C4-2B (cell line): ENCODE data around the gene SLC25A2.

Experiments used
- H3K27ac ChIP-seq: fragments of 450-650 bp; 2 replicates; pipeline ENCODE4 v1.5.1; 2017
- ZFX ChIP-seq: fragments of 450-650 bp; IDR thresholded peaks from 2 replicates; pipeline ENCODE4 v1.6.1; 2017
- TF ChIP-seq, protein P1 (sequence below): fragments of 450-650 bp; conservative IDR thresholded peaks from 2 replicates; pipeline ENCODE4 v1.5.1; 2017; ENCODE audit warnings: mild to moderate bottlenecking

SLC25A2 gene

DNA sequence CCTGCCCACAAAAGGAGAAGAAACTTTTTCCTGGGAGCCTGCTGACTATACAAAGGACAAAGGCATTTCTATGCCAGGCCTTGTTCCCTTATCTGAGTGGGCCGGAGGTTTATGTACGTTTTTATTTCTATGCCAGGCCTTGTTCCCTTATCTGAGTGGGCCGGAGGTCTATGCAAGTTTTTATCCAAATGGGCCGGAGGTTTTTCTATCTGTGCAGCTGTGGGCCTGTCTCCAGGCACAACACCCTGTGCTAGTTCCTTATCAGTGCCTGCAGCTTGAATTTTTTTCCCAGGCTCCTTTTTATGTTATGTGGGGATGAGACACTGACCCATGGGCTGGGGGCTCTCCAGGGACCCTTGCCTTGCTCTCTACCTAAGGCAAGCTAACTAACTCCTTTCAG lies 5.5 kb downstream of the SLC25A2 start:
- no peak for TF ChIP-seq ZFX
- TF ChIP-seq, protein P1, sequence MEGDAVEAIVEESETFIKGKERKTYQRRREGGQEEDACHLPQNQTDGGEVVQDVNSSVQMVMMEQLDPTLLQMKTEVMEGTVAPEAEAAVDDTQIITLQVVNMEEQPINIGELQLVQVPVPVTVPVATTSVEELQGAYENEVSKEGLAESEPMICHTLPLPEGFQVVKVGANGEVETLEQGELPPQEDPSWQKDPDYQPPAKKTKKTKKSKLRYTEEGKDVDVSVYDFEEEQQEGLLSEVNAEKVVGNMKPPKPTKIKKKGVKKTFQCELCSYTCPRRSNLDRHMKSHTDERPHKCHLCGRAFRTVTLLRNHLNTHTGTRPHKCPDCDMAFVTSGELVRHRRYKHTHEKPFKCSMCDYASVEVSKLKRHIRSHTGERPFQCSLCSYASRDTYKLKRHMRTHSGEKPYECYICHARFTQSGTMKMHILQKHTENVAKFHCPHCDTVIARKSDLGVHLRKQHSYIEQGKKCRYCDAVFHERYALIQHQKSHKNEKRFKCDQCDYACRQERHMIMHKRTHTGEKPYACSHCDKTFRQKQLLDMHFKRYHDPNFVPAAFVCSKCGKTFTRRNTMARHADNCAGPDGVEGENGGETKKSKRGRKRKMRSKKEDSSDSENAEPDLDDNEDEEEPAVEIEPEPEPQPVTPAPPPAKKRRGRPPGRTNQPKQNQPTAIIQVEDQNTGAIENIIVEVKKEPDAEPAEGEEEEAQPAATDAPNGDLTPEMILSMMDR = no peak
- H3K27ac ChIP-seq = no peak overlapping the region

DNA sequence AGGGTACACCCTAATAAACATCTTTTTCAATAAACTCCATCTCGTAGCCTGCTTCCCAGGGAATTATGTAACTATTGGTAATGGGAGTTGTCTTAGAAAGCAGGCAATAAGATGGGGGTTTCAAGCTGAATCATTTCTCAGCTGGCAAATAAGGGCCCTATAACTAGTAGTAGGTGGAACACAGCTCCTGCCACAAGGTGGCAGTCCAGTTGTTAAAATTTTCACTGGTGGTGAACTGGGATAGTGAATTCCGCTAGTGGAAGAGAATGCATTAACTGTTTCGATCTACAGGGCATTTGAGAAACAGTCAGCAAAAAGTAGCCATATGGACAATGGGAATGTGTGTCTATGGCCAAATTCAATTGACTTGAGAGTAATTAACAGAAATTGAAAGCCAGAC lies 30.9 kb downstream of the SLC25A2 start:
- TF ChIP-seq, protein P1 = peak; percentile 15
- no peak for TF ChIP-seq ZFX
- no peak overlapping the region for H3K27ac ChIP-seq

DNA sequence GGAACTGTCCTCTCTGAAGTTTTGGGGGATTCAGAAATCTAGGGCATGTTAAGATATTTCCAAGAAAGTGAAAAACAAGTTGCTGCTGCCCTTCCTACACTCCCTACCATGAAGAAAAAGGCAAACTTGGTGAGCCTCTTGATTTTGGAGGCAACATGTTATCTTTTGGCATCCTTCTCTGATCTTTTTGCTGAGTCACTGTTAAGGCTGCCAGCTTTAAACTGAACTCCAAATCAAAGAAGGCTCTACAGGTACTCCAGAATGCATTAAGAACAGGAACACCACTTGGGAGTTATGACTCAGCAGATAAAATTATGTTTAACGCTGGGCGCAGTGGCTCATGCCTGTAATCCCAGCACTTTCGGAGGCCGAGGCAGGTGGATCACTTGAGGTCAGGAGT lies 34.7 kb downstream of the SLC25A2 start:
- H3K27ac ChIP-seq = no peak overlapping the region
- TF ChIP-seq, protein P1 = no peak
- no peak for TF ChIP-seq ZFX

DNA sequence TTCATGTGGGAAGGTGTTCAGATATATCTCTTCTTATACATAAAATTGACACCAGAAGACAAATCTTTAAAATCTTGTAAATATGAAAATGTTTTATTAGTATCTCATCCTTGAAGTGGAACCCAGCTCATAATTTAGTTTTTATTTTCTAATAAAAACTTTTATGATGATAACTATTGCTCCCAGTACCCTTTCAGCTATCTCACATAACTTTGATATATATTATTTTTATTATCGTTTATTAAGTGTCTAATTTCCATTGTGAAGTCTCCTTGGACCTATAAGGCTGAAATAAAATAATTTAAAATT lies 42.7 kb downstream of the SLC25A2 start:
- TF ChIP-seq, protein P1 = no peak
- no peak for TF ChIP-seq ZFX
- no peak overlapping the region for H3K27ac ChIP-seq

DNA sequence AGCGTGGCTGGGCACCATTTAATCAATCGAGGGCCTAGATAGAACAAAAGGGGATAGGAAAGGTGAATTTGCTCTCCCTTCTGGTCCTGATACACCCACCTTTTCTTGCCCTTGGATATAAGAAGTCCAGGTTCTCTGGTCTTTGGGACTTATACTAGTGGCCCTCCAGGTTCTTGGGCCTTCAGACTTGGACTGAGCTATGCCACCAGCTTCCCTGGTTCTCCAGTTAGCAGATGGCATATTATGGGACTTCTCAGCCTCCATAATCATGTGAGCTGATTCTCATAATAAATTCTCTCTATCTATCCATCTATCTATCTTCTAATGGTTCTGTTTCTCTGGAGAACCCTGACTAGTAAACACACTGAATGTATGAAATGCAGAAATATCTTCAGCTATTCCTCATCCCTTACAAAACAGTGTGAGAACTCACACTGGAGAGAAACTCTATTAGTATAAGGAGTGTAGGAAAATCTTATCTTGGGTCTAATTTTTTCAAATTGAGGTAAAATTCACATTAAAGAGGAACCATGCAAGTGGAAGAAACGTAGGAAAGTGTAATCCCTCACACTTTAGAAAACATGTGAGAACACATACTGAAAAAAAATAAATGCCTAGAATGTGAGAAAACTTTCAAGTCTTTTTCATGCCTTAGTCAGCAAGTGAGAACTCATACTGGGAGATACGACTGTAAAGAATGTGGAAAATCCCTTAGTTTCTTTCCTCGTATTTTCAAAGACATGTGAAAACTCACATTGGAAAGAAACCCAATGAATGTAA lies 43.2 kb downstream of the SLC25A2 start:
- no peak overlapping the region for H3K27ac ChIP-seq
- TF ChIP-seq, protein P1 = no peak
- TF ChIP-seq ZFX = no peak

DNA sequence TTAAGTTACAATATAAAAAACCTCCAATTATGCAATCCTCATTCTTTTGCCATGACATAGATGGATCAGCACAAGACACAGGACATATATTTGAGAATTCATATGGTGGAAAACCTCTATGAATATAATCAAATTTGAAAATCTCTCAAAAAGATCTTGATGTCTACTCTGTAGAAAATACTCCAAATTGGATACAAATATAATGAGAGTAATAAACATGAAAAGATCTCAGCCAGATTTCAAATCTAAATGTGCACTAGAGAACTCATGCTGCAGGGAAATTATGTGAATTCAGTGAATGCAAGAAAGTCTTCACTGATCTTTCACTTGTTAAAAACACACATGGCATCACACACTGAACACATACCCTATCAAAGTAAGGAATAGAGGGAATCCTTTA lies 44.9 kb downstream of the SLC25A2 start:
- H3K27ac ChIP-seq = no peak overlapping the region
- TF ChIP-seq, protein P1 = no peak
- no peak for TF ChIP-seq ZFX

DNA sequence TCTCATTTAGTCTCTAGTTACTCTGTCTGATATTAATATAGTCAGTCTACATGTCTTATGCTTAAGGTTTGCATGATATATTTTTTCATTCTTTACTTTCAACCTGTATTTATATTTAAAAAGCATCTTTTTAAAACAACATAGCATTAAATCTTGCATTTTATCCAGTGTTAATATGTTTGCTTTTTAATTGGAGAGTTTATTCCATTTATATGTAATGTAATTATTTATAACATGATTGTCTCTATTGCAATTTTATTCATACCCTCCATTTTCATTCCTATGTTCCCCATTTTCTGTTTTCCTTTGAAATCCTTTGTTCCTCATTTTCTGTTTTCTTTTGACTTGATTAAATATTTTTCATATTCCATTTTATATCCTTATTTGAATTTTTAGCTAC lies 45.4 kb downstream of the SLC25A2 start:
- H3K27ac ChIP-seq = no peak overlapping the region
- TF ChIP-seq, protein P1 = no peak
- TF ChIP-seq ZFX = no peak
